ENCODE results near the gene FAM83C. TPM values are rescaled to one million over a fixed set of nuclear protein-coding genes. Genes with fewer than 3 reads are reported as not detected.

Gene FAM83C
- 10 to 100 TPM; 54.4 to 85.7 (median 68.6) TPM for total RNA-seq

- H3K4me3 ChIP-seq (ENCODE audit: low read depth, poor library complexity, severe bottlenecking), result peak within 1 kb of the TSS; percentile 2
- DNase-seq (ENCODE audit: low spot score in 2 of 2), result no peak
- intact Hi-C loops (cut with DNase I; ENCODE audit: low total_unique reads), result no loop called here
- TF ChIP-seq POLR2A (IDR thresholded peaks at IDR 0.05), result no peak
- TF ChIP-seq CTCF (IDR thresholded peaks at IDR 0.05), result no peak
- WGBS, 2 donors, result 51 to 65% methylated on average over 15 to 26 of the region's 40 CpGs
These were observed at the start of gene FAM83C for GRCh38 chr20:35291654-35292503. Gene FAM83C, minus strand, starts transcription at chr20:35292425. Its CDS starts 121 bp downstream, at chr20:35292304.

GRCh38 chr20:35341366-35342028 lies 49.3 kb upstream of the FAM83C start:
- peak in 1 of 2 donors; percentile 3 for DNase-seq (ENCODE audit: low spot score in 2 of 2)
- TF ChIP-seq CTCF (IDR thresholded peaks at IDR 0.05), result no peak
- 66 to 67% methylated on average over 4 of the region's 4 CpGs for WGBS, 2 donors
- intact Hi-C loops (cut with DNase I; ENCODE audit: low total_unique reads), result no loop called here
- no peak overlapping the region for H3K4me3 ChIP-seq (ENCODE audit: low read depth, poor library complexity, severe bottlenecking)

GRCh38 chr20:35340436-35340835 lies 48.2 kb upstream of the FAM83C start:
- no peak overlapping the region for H3K4me3 ChIP-seq (ENCODE audit: low read depth, poor library complexity, severe bottlenecking)
- WGBS, 2 donors, result 83 to 97% methylated on average over 2 of the region's 2 CpGs
- peak in 1 of 2 donors; percentile 26 for DNase-seq (ENCODE audit: low spot score in 2 of 2)
- no peak for TF ChIP-seq POLR2A (IDR thresholded peaks at IDR 0.05)
- no peak for TF ChIP-seq CTCF (IDR thresholded peaks at IDR 0.05)
- intact Hi-C loops (cut with DNase I; ENCODE audit: low total_unique reads), result no loop called here

- DNase-seq (ENCODE audit: low spot score in 2 of 2), result no peak
- TF ChIP-seq CTCF (IDR thresholded peaks at IDR 0.05), result no peak
- TF ChIP-seq POLR2A (IDR thresholded peaks at IDR 0.05), result no peak
- no peak overlapping the region for H3K4me3 ChIP-seq (ENCODE audit: low read depth, poor library complexity, severe bottlenecking)
- intact Hi-C loops (cut with DNase I; ENCODE audit: low total_unique reads), result no loop called here
- WGBS, 2 donors, result 85 to 89% methylated on average over 1 of the region's 1 CpG
These were observed 47.4 kb upstream of the FAM83C start for GRCh38 chr20:35339636-35340035.

- H3K4me3 ChIP-seq (ENCODE audit: low read depth, poor library complexity, severe bottlenecking), result no peak overlapping the region
- TF ChIP-seq POLR2A (IDR thresholded peaks at IDR 0.05), result no peak
- no peak for TF ChIP-seq CTCF (IDR thresholded peaks at IDR 0.05)
- peak in 1 of 2 donors; percentile 32 for DNase-seq (ENCODE audit: low spot score in 2 of 2)
- WGBS, 2 donors, result 40 to 45% methylated on average over 2 of the region's 2 CpGs
- intact Hi-C loops (cut with DNase I; ENCODE audit: low total_unique reads), result no loop called here
These were observed 46.8 kb upstream of the FAM83C start for GRCh38 chr20:35339007-35339406.
